Measurements from ENCODE around the gene FUT3.

FUT3 gene

DNA sequence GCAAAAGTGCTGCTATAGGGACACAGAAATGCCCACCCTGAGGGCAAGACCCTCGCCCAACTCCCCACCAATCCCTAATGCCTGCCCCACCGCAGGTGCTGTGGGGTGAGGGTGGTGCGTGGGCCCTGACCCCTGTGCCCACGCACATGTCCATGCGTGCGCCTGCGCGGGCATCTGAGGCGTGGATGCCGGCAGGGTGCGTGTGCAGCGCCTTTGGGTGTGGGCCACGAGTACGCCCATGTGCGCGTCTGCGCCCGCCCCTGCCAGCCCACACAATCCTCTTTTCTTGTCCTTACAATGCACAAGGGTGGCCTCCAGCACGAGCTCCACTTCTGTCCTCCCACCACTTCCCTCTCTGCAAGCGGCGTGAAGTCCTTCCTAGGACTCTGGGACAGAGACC is 26.1 kb downstream of the FUT3 start:
- no peak for DNase-seq (ENCODE audit: low read depth in 3 of 3, low spot score in 1 of 3)

DNA sequence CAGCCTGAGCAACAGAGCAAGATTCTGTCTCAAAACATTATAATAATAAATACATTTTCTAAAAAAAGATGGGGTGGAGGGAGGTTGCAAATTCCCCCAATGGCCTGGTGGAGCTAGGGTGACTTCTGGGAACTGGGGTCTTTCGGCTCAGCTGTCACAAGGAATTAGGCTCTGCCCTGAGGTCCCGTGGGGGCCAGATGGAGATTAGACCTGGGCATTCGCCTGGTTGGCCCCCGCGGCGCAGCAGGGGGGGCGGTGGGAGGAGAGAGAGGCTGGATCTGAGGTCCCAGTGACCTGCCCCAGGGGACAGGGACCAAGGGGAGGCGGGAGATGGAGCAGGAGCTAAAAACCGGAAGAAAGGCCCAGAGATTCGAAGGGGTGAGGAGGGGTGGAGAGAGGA is 26.5 kb downstream of the FUT3 start:
- no peak for DNase-seq (ENCODE audit: low read depth in 3 of 3, low spot score in 1 of 3)

DNA sequence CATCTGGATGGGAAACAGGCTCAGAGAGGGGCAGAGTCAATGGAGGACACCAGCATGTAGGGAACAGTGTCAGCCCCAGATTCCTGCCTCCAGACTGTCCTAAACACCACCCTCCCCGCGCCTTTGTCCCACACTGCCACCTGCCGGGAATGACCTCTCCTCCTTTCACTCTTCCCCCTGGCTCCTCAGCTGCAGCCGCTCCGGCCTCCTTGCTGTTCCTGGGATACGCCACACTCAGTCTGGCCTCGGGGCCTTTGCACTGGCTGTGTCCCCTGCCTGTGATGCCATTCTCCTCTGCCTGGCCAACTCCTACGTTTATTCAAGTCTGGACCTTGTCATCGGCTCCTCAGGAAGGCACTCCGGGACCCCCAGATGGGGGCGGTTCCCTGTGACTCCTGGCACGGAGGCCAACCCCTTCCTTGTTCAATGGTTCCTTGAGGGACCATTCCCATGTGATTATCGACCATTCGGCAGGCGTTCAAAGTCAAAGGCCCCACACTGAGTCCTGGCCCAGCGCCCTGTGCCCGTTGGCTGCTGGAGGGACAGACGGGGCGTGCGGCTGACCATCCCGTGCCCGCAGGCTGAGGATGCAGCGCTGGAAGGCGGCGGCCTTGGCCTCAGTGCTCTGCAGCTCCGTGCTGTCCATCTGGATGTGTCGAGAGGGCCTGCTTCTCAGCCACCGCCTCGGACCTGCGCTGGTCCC is 27.5 kb downstream of the FUT3 start:
- no peak for DNase-seq (ENCODE audit: low read depth in 3 of 3, low spot score in 1 of 3)

GRCh38 chr19:5822181-5822844 is 28.9 kb downstream of the FUT3 start:
- no peak for DNase-seq (ENCODE audit: low read depth in 3 of 3, low spot score in 1 of 3)

GRCh38 chr19:5821521-5822180 is 29.6 kb downstream of the FUT3 start:
- DNase-seq (ENCODE audit: low read depth in 3 of 3, low spot score in 1 of 3), result no peak

DNA sequence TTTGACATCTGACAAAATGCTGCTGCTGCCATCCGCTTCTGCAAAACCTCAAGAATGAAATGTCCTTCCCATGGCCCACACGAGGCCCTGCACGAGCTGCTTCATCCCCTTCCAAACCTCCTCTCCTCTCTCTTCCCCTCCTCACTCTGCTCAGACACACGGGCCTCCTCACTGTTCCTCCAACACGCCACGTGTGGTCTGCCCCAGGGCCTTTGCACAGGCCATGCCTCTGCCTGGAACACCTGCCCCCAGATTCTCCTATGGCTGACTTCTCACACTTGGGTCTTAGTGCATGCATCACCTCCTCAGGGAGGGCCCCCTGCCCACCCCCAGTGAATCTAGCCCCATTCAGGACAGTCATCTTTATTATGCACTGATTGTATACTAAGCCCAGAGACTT is 30.5 kb downstream of the FUT3 start:
- no peak for DNase-seq (ENCODE audit: low read depth in 3 of 3, low spot score in 1 of 3)

DNA sequence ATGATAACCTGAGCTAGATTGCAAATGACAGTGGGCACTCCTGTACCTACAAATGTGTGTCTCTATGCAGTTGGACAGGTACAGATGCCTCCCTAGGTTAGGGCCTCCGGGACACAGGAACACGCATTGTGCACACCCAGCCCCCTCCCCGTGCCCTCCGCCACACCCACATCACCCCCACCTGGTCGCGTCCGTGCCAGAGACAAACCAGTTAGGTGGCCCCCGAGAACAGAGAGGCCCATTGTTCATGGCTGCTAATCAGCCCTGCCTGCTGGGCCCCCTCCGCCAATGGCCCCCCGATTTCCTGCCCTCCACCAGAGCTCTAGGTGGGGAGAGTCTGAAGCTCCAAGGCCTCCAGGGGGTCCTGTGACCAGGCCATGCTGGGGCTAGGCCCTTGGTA is 32.7 kb downstream of the FUT3 start:
- no peak for DNase-seq (ENCODE audit: low read depth in 3 of 3, low spot score in 1 of 3)

GRCh38 chr19:5817218-5817617 is 34.0 kb downstream of the FUT3 start:
- DNase-seq (ENCODE audit: low read depth in 3 of 3, low spot score in 1 of 3), result no peak

- DNase-seq (ENCODE audit: low read depth in 3 of 3, low spot score in 1 of 3), result no peak
Observed at GRCh38 chr19:5814852-5815246, 36.4 kb downstream of the FUT3 start.

GRCh38 chr19:5814123-5814851 is 37.0 kb downstream of the FUT3 start:
- no peak for DNase-seq (ENCODE audit: low read depth in 3 of 3, low spot score in 1 of 3)

DNA sequence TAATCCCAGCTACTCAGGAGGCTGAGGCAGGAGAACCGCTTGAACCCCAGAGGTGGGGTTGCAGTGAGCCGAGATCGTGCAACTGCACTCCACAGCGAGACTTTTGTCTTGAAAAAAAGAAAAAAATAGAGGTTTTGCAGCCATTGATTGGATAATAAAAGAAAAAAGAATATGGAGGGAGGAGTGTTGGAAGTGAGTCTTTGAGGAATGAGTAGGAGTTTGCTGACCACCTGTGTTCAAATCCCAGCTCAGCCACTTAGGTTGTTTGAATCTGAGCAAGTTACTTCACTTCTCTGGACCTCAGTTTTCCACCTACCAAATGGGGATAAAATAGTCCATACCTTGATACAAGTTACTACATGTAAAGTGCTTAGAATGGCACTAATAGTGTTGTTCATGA is 40.1 kb downstream of the FUT3 start:
- no peak for DNase-seq (ENCODE audit: low read depth in 3 of 3, low spot score in 1 of 3)

- no peak for DNase-seq (ENCODE audit: low read depth in 3 of 3, low spot score in 1 of 3)
Observed at GRCh38 chr19:5809469-5809868, 41.8 kb downstream of the FUT3 start.

DNA sequence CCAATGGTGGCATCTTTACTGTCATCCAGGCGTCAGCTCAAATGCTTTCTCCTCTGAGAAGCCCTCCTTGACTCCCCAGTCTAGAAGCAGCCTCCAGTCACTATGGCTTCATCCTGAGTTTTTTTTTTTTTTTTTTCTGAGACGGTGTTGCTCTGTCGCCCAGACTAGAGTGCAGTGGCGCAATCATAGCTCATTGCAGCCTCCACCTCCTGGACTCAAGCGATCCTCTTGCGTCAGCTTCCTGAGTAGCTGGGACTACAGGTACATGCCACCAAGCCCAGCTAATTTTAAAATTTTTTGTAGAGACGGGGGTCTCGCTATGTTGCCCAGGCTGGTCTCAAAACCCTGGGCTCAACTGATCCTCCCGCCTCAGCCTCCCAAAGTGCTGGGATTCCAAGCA is 42.2 kb downstream of the FUT3 start:
- no peak for DNase-seq (ENCODE audit: low read depth in 3 of 3, low spot score in 1 of 3)

DNA sequence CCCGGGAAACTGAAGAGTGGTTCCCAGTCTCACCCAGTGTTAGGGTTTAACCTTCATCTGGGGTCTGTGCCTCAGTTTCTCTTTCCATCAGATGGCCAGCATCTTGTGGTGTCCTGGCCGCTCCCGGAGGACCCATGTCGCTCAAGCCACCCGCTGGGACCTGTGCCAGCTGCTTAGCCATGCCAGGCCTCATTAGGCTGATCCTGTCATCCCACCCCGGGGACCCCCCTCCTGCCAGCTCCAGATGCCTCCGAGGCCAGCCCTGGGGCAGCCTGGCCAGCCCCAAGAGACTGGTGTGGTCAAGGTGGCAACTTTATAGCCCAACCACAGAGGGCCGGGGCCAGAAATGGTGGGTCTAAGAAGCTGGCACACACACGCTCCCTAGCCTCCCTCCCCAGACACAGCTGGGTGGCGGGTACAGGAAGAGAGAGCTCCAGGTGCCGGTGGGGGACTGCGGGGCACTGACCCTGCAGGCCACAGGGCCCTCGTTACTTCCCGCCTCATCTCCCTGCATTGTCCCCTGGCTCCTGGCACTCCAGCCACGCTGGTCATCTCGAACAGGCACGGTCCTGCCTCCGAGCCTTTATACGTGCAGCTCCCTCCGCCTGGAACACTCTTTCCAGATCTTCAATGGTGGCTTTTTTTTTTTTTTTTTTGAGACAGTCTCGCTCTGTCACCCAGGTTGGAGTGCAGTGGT is 43.0 kb downstream of the FUT3 start:
- no peak for DNase-seq (ENCODE audit: low read depth in 3 of 3, low spot score in 1 of 3)

DNA sequence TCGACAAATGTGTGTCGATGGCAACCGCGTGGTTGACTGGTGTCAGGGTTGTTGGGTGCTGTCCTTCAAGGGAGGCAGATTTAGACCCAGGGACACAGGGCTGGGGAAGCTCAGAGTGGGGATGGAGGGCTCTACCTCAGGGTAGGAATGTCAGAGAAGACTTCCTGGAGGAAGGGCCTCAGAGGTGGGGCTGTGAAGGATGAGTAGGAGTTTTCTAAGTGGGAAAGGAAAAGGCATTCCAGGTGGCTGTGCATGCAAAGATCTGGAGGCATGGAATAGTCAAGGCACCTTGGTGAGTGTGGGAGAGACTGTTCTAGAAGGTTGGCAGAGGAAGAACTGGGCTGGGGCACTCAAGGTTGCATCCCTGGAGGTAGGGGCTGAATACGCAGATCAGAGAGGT is 44.3 kb downstream of the FUT3 start:
- no peak for DNase-seq (ENCODE audit: low read depth in 3 of 3, low spot score in 1 of 3)

GRCh38 chr19:5806133-5806489 is 45.1 kb downstream of the FUT3 start:
- no peak for DNase-seq (ENCODE audit: low read depth in 3 of 3, low spot score in 1 of 3)

DNA sequence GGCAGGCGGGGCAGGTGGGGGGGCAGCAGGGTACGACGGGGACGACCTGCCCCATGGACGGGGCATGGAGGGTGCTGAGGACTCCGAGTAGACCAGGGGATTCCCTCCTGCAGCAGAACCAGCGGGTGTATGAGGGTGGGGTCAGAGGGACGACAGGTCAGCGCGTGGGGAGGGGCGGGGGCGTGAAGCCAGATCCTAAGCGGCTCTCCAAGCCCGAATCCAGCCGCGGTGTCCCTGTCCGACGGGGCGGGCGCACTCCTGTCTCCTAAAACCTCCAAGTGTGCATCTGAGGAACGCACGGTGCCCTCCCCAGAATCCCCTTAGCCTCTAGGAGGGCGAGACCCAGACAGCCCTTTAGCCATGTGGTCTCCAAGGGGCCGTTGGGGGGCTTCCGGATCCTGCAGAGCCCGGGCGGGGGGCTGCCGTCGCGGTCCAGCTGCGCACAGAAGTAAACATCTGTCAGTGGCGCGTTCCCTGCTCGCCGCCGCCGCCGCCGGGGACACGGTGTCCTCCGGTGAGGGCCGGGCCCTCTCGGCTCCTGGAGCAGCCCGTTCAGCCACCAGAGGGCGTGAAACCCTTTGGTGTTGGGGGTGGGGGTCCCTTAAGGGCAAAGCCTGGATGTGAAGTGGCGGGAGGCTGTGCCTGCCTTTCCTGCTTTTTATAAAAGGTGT is 45.7 kb downstream of the FUT3 start:
- peak in 2 of 3 donors; percentile 29 to 47 for DNase-seq (ENCODE audit: low read depth in 3 of 3, low spot score in 1 of 3)

DNA sequence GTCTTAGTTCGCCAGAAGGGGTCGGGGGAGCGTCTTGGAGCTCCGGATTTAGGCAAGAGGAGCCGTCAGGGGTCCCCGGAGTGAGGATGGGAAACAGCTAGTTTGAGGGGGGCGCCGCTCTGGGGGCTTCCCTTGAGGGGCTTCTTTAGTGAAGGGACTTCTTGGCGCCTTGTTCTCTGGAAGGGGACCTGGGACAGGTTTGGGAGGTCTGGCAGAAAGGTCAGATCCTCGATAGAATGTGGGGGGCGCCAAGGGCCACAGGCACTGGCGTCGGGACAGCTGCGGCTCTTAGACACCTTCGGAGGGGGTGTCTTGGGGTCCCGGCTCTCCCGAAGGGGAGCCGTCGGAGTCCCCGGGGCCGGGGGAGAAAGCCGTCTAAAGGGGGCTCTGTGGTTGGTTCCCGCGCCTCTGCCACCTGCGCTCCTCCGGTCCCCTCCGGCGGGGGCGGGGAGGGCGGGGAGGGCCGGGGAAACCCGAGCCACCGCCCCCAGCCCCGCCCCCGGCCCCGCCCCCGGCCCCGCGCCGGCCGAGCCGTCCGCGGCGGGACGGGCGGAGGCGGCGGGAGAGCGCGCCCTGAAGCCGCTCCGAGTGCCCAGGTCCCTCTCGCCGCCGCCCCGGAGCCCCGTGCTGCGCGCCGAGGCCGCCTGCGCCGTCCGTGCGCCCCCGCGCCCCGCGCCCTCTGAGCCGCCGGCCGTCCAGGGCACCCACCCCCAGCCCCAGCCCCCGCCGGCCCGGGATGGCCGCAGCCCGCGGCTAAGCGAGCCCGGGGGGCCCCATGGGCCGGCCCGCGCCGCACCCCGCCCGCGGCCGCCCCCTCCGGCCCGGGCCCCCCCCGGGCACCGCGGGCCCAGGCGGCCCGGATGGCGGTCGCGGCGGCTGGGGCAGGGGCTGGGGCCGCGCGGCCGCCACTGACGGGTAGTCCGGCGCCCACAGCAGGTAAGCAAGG is 46.5 kb downstream of the FUT3 start, which contains the start of gene NRTN:
NRTN (plus strand) TSS at position 552 of the 946 bp plus-strand sequence. CDS start 19,099 bp downstream, outside the sequence.
- DNase-seq (ENCODE audit: low read depth in 3 of 3, low spot score in 1 of 3), result peak in 1 of 3 donors; percentile 33

GRCh38 chr19:5803752-5804515 is 47.3 kb downstream of the FUT3 start:
- DNase-seq (ENCODE audit: low read depth in 3 of 3, low spot score in 1 of 3), result peak; percentile 77 to 92 (median 84)

All from stimulated activated CD4-positive, alpha-beta T cell treated with anti-CD3 and anti-CD28 coated beads, TNF-alpha, amount 100 ng/mL, for 1 hour (primary cell).